CD14-positive monocyte (primary cell): ENCODE results near the gene NIN. TPM values are rescaled to one million over a fixed set of nuclear protein-coding genes. Genes with fewer than 3 reads are reported as not detected.

Experiments used
- DNase-seq, 3 donors: peaks; one replicate each; pipeline ENCODE4 v3.0.0-alpha.2; 2011 to 2022
- H2AFZ ChIP-seq: 2 replicates; pipeline ENCODE4 v1.6.0; 2012; ENCODE audit warnings: mild to moderate bottlenecking, low read depth, low read length, inconsistent platforms; ENCODE audit not compliant: insufficient read depth, poor library complexity, severe bottlenecking
- H3K27ac ChIP-seq, 2 donors: 1 replicate in 1 of 2; 2 replicates in 1 of 2; pipeline ENCODE4 v1.5.1; 2012 to 2013; ENCODE audit warnings: low read length in 2 of 2, control low read depth in 1 of 2, inconsistent platforms in 1 of 2, low read depth in 1 of 2, mild to moderate bottlenecking in 1 of 2
- H3K27me3 ChIP-seq, 2 donors: one replicate each; pipeline versions ENCODE4 v1.6.0 to v1.6.1; 2011 to 2013; ENCODE audit warnings: low read length in 2 of 2; ENCODE audit not compliant: control insufficient read depth in 2 of 2, insufficient read depth in 2 of 2
- H3K36me3 ChIP-seq, 2 donors: replicated peaks in 1 of 2; 1 replicate in 1 of 2; 2 replicates in 1 of 2; pipeline versions ENCODE4 v1.5.1 to v1.6.1; 2012 to 2013; ENCODE audit warnings: low read length in 2 of 2, control low read depth in 1 of 2, inconsistent platforms in 1 of 2, mild to moderate bottlenecking in 1 of 2; ENCODE audit not compliant: insufficient read depth in 2 of 2, control insufficient read depth in 1 of 2
- H3K4me1 ChIP-seq, 2 donors: 1 replicate in 1 of 2; 2 replicates in 1 of 2; pipeline versions ENCODE4 v1.5.1 to v1.6.1; 2012 to 2013; ENCODE audit warnings: low read length in 2 of 2, control low read depth in 1 of 2, inconsistent platforms in 1 of 2, mild to moderate bottlenecking in 1 of 2, moderate library complexity in 1 of 2; ENCODE audit not compliant: insufficient read depth in 2 of 2, control insufficient read depth in 1 of 2
- H3K4me2 ChIP-seq: replicated peaks from 2 replicates; pipeline ENCODE3; 2012; ENCODE audit warnings: low read length, moderate library complexity, mild to moderate bottlenecking; ENCODE audit not compliant: poor library complexity, severe bottlenecking; ENCODE audit errors: extremely low read depth
- H3K4me3 ChIP-seq, 3 experiments: fragments of 200-600 bp in 1 of 3; sonication (generic) in 1 of 3; replicated peaks in 1 of 3; 1 replicate in 2 of 3; 2 replicates in 1 of 3; pipeline ENCODE4 v1.5.1; 2011 to 2013; ENCODE audit warnings: low read length in 3 of 3, mild to moderate bottlenecking in 3 of 3, control low read depth in 2 of 3, low read depth in 2 of 3, inconsistent platforms in 1 of 3, moderate library complexity in 1 of 3
- H3K79me2 ChIP-seq: 2 replicates; pipeline ENCODE4 v1.6.0; 2012; ENCODE audit warnings: mild to moderate bottlenecking, control low read depth, inconsistent platforms, low read length, moderate library complexity; ENCODE audit not compliant: insufficient read depth
- H3K9ac ChIP-seq: 2 replicates; pipeline ENCODE4 v1.6.0; 2017; ENCODE audit warnings: low read length, mild to moderate bottlenecking; ENCODE audit not compliant: insufficient read depth, poor library complexity, severe bottlenecking
- H3K9me3 ChIP-seq, 2 donors: replicated peaks in 1 of 2; 1 replicate in 1 of 2; 2 replicates in 1 of 2; pipeline versions ENCODE4 v1.5.1 to v1.6.1; 2012 to 2013; ENCODE audit warnings: low read length in 2 of 2, control low read depth in 1 of 2; ENCODE audit not compliant: control insufficient read depth in 1 of 2, insufficient read depth in 1 of 2
- H4K20me1 ChIP-seq: 2 replicates; pipeline ENCODE4 v1.6.0; 2012; ENCODE audit warnings: mild to moderate bottlenecking, low read length, control low read depth, moderate library complexity; ENCODE audit not compliant: insufficient read depth
- H3K27ac Mint-ChIP-seq, 7 donors: one replicate each; pipeline ENCODE4 v1.8.0; 2020; ENCODE audit warnings: mild to moderate bottlenecking in 7 of 7, mixed read lengths in 7 of 7, moderate library complexity in 6 of 7, inconsistent platforms in 2 of 7
- H3K27me3 Mint-ChIP-seq, 3 donors: one replicate each; pipeline ENCODE4 v1.8.0; 2021 to 2022; ENCODE audit warnings: low read depth in 3 of 3, mild to moderate bottlenecking in 3 of 3, mixed read lengths in 3 of 3, moderate library complexity in 3 of 3, inconsistent platforms in 1 of 3
- H3K36me3 Mint-ChIP-seq, 2 donors: one replicate each; pipeline ENCODE4 v1.8.0; 2020; ENCODE audit warnings: mixed read lengths in 2 of 2, inconsistent platforms in 1 of 2, mild to moderate bottlenecking in 1 of 2
- H3K4me1 Mint-ChIP-seq: one replicate; pipeline ENCODE4 v1.8.0; 2020; ENCODE audit warnings: mild to moderate bottlenecking, mixed read lengths
- H3K4me3 Mint-ChIP-seq, 2 donors: one replicate each; pipeline ENCODE4 v1.8.0; 2020; ENCODE audit warnings: mild to moderate bottlenecking in 2 of 2, mixed read lengths in 2 of 2, moderate library complexity in 1 of 2
- H3K9me3 Mint-ChIP-seq, 7 donors: one replicate each; pipeline ENCODE4 v1.8.0; 2020 to 2022; ENCODE audit warnings: mixed read lengths in 7 of 7, mild to moderate bottlenecking in 6 of 7, moderate library complexity in 6 of 7, inconsistent platforms in 2 of 7
- WGBS: methylation state at CpG from one replicate; pipeline ENCODE4 v1.1.5; 2013; ENCODE audit warnings: missing lambda C conversion rate; ENCODE audit not compliant: insufficient coverage; 5-methylcytosine and 5-hydroxymethylcytosine counted together
- intact Hi-C, 2 donors: fragments of 100-400 bp; cut with micrococcal nuclease; formaldehyde crosslinking; loops; one replicate each; pipeline versions ENCODE4 v1.15.0 to v1.15.1; 2023
- polyA plus RNA-seq, 3 donors: library from polyadenylated mRNA; depleted of rRNA in 1 of 3; unstranded in 2 of 3; stranded (reverse) in 1 of 3; fragments of 300-500 nt in 2 of 3; fragments of >200 nt in 1 of 3; fragmentation: Illumina TruSeq in 2 of 3; gene quantifications; 1 replicate in 2 of 3; 2 replicates in 1 of 3; pipeline ENCODE4 v1.2.3, GENCODE V29; 2012 to 2021
- TF ChIP-seq, protein P1 (sequence below): fragments of 200-600 bp; IDR thresholded peaks from one replicate; pipeline ENCODE4 v1.8.0; 2022; ENCODE audit warnings: antibody characterized with exemption, mild to moderate bottlenecking

NIN gene
- polyA plus RNA-seq, 3 donors = 15.3 to 29.1 (median 26.5) TPM

DNA sequence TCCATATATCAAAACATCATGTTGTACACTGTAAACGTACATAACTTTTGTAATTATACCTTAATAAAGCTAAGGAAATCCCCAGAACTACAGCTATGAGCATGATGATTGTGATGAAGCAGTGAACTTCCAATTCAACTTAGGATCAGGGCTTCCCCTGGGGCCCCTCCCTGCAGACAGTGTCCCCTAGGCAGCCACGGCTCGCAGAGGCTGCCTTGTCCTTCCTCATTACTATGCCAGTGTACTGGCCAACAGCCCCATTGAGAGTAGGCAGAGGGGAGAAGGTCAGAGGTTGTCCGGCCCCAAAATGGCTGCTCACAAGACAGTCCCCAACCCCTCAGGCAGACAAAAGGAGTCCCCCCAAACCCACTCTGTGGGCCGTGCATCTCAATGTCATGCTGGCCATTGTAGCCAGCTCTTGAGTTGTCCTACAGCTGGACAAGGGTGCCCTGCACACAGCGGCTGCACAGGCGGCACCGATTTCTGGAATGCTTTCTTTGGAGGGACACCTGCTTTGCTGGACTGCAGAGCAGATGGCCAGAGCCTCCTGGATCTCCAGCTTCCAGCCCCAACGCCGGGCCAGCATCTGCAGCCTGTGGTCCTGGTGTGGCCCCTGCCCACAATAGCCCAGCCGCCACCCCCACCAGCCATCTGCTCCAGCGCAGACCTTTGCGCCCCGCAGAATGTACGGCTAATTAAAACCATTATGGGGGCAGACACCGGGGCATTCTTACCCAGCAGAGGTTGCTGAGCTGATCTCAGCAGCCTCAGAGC, 46.1 kb downstream of the NIN start:
- peaks cover 0 to 1% (median 0%) of the 10 kb centered on the region in 3 donors for H3K27me3 Mint-ChIP-seq
- H3K36me3 ChIP-seq = peaks cover 46 to 98% of the 10 kb centered on the region in 2 donors
- H3K9ac ChIP-seq = no peak overlapping the region
- TF ChIP-seq, protein P1, sequence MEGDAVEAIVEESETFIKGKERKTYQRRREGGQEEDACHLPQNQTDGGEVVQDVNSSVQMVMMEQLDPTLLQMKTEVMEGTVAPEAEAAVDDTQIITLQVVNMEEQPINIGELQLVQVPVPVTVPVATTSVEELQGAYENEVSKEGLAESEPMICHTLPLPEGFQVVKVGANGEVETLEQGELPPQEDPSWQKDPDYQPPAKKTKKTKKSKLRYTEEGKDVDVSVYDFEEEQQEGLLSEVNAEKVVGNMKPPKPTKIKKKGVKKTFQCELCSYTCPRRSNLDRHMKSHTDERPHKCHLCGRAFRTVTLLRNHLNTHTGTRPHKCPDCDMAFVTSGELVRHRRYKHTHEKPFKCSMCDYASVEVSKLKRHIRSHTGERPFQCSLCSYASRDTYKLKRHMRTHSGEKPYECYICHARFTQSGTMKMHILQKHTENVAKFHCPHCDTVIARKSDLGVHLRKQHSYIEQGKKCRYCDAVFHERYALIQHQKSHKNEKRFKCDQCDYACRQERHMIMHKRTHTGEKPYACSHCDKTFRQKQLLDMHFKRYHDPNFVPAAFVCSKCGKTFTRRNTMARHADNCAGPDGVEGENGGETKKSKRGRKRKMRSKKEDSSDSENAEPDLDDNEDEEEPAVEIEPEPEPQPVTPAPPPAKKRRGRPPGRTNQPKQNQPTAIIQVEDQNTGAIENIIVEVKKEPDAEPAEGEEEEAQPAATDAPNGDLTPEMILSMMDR = no peak
- H3K27ac ChIP-seq = peak overlapping the region in 1 of 2 donors; percentile 29
- intact Hi-C loops = no loop called here
- DNase-seq = no peak
- H3K4me3 Mint-ChIP-seq = no peak overlapping the region
- peaks cover 23% of the 10 kb centered on the region for H3K4me1 Mint-ChIP-seq
- peaks cover 46% of the 10 kb centered on the region for H4K20me1 ChIP-seq
- H3K9me3 ChIP-seq = no peaks in the 10 kb centered on the region
- H3K4me1 ChIP-seq = peaks cover 5 to 9% of the 10 kb centered on the region in 2 donors
- H3K27ac Mint-ChIP-seq = peak overlapping the region in 1 of 7 donors; percentile 54
- H2AFZ ChIP-seq = no peak overlapping the region
- 67% methylated on average over 11 of the region's 16 CpGs for WGBS
- peaks cover 9% of the 10 kb centered on the region for H3K79me2 ChIP-seq
- no peak overlapping the region for H3K4me2 ChIP-seq
- no peaks in the 10 kb centered on the region for H3K27me3 ChIP-seq
- H3K9me3 Mint-ChIP-seq = peaks cover 0 to 2% (median 0%) of the 10 kb centered on the region in 7 donors
- no peak overlapping the region for H3K4me3 ChIP-seq
- H3K36me3 Mint-ChIP-seq = peaks cover 57 to 79% of the 10 kb centered on the region in 2 donors

DNA sequence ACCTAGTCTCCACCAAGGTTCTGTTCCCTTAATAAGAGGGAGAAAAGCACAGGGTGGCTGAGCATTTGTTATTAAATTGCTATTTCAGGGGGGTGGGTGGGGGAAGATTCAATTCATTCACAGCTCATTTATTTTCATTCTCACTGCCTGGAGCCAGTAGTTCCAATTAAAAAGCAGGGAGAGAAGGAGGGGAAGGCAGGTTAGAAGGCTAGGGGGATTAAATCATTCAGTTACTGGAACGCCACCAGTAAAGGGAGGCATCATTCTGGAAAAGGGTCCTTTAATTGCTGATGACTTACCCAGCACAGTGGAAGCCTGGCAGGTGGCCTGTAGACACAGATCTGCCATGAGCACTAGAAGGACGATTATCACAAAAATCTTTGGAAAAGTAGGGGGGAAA, 47.4 kb downstream of the NIN start:
- H3K4me3 Mint-ChIP-seq = no peak overlapping the region
- no peaks in the 10 kb centered on the region for H3K9me3 Mint-ChIP-seq
- no peak overlapping the region for H3K9ac ChIP-seq
- no peak overlapping the region for H3K4me3 ChIP-seq
- H3K27ac ChIP-seq = peak overlapping the region in 1 of 2 donors; percentile 29
- H3K36me3 ChIP-seq = peaks cover 36 to 89% of the 10 kb centered on the region in 2 donors
- peaks cover 0 to 1% (median 0%) of the 10 kb centered on the region in 3 donors for H3K27me3 Mint-ChIP-seq
- peaks cover 9% of the 10 kb centered on the region in 2 donors for H3K4me1 ChIP-seq
- intact Hi-C loops = no loop called here
- no peak overlapping the region for H3K4me2 ChIP-seq
- 100% methylated on average over 1 of the region's 2 CpGs for WGBS
- peaks cover 48 to 68% of the 10 kb centered on the region in 2 donors for H3K36me3 Mint-ChIP-seq
- peaks cover 36% of the 10 kb centered on the region for H3K4me1 Mint-ChIP-seq
- peaks cover 6% of the 10 kb centered on the region for H3K79me2 ChIP-seq
- H3K9me3 ChIP-seq = no peaks in the 10 kb centered on the region
- TF ChIP-seq, protein P1 = no peak
- no peaks in the 10 kb centered on the region for H3K27me3 ChIP-seq
- DNase-seq = no peak
- no peak overlapping the region for H2AFZ ChIP-seq
- H4K20me1 ChIP-seq = peaks cover 54% of the 10 kb centered on the region
- H3K27ac Mint-ChIP-seq = peak overlapping the region in 2 of 7 donors; percentile 57 to 63
